HCT116 (cell line): Measurements from ENCODE around the gene KANSL1. TPM values are rescaled to one million over a fixed set of nuclear protein-coding genes. Genes with fewer than 3 reads are reported as not detected.

Source experiments
- ATAC-seq: fragments of 200-7000 bp; cut with Tn5 transposase; 2 replicates; pipeline ENCODE4 v1.9.1; 2020; ENCODE audit warnings: mild to moderate bottlenecking, moderate library complexity
- BruUV-seq: library from RNA; stranded (reverse); fragments of 400-500 nt; replicated peaks from 2 replicates; lab custom pipeline; 2021; lab: Mats Ljungman, UMichigan
- CTCF ChIA-PET: fragments of 300-600 bp; sonication (Branson Sonifier 250); formaldehyde crosslinking; loops from one replicate; lab custom pipeline; 2021; ENCODE audit warnings: antibody characterized with exemption; lab: Charles Lee
- POLR2A ChIA-PET: fragments of 300-600, 350-600 bp; sonication (Branson Sonifier 250); formaldehyde crosslinking; loops from one replicate; lab custom pipeline; 2021; ENCODE audit warnings: antibody characterized with exemption; lab: Charles Lee
- RAD21 ChIA-PET, 2 experiments: fragments of 300-600 bp; sonication (Branson Sonifier 250); formaldehyde crosslinking; loops; one replicate each; lab custom pipeline; 2023; ENCODE audit warnings: low total read pairs in 2 of 2; ENCODE audit not compliant: uncharacterized antibody in 2 of 2, unreplicated experiment in 2 of 2, low non-redundant PET in 1 of 2; lab: Charles Lee
- DNase-seq: peaks from one replicate; pipeline ENCODE4 v3.0.0-alpha.2; 2010; ENCODE audit warnings: low read depth, low spot score
- H2AFZ ChIP-seq: fragments of 200-600 bp; shearing (Covaris generic), sonication (generic); 2 replicates; pipeline ENCODE4 v1.6.1; 2017; ENCODE audit warnings: low read depth, mixed run types, mixed read lengths, antibody characterized with exemption, low read length; ENCODE audit not compliant: poor library complexity, severe bottlenecking
- H3K27ac ChIP-seq: 2 replicates; pipeline ENCODE4 v1.5.1; 2012; ENCODE audit warnings: low read depth, low read length
- H3K27me3 ChIP-seq: fragments of 200-600 bp; sonication (generic); 2 replicates; pipeline ENCODE4 v1.6.1; 2016; ENCODE audit warnings: mixed run types, low read length, mixed read lengths; ENCODE audit not compliant: insufficient read depth
- H3K36me3 ChIP-seq, 2 experiments: fragments of 200-500 bp in 1 of 2; fragments of 200-600 bp in 1 of 2; sonication (Bioruptor generic) in 1 of 2; sonication (generic) in 1 of 2; 2 replicates each; pipeline versions ENCODE4 v1.5.1 to v1.6.1; 2014 to 2016; ENCODE audit warnings: low read length in 2 of 2, inconsistent platforms in 1 of 2, mixed read lengths in 1 of 2, mixed run types in 1 of 2; ENCODE audit not compliant: insufficient read depth in 2 of 2, control insufficient read depth in 1 of 2
- H3K4me1 ChIP-seq, 2 experiments: fragments of 200-600 bp in 1 of 2; sonication (generic) in 1 of 2; 2 replicates each; pipeline versions ENCODE4 v1.5.1 to v1.6.1; 2012 to 2017; ENCODE audit warnings: low read length in 2 of 2, inconsistent platforms in 1 of 2, mild to moderate bottlenecking in 1 of 2, mixed read lengths in 1 of 2, mixed run types in 1 of 2, moderate library complexity in 1 of 2; ENCODE audit not compliant: insufficient read depth in 2 of 2, control insufficient read depth in 1 of 2
- H3K4me2 ChIP-seq: fragments of 200-600 bp; sonication (generic); 2 replicates; pipeline ENCODE4 v1.6.1; 2017; ENCODE audit warnings: mixed run types, low read length, mixed read lengths
- H3K4me3 ChIP-seq, 2 experiments: fragments of 200-600 bp in 1 of 2; sonication (generic) in 1 of 2; replicated peaks in 1 of 2; 2 replicates each; pipeline ENCODE4 v1.5.1; 2011 to 2016; ENCODE audit warnings: low read length in 2 of 2, control low read depth in 1 of 2, low read depth in 1 of 2, mild to moderate bottlenecking in 1 of 2, mixed read lengths in 1 of 2, mixed run types in 1 of 2
- H3K79me2 ChIP-seq: fragments of 200-600 bp; sonication (generic); 2 replicates; pipeline ENCODE4 v1.6.1; 2017; ENCODE audit warnings: mild to moderate bottlenecking, mixed run types, low read length, moderate library complexity, mixed read lengths; ENCODE audit not compliant: insufficient read depth
- H3K9ac ChIP-seq: fragments of 200-600 bp; sonication (generic); 2 replicates; pipeline ENCODE4 v1.6.1; 2016; ENCODE audit warnings: low read length, mixed read lengths
- H3K9me2 ChIP-seq: fragments of 200-600 bp; sonication (generic), shearing (Covaris generic); 2 replicates; pipeline ENCODE4 v1.6.1; 2017; ENCODE audit warnings: mixed run types, mild to moderate bottlenecking, moderate library complexity; ENCODE audit not compliant: insufficient read depth
- H3K9me3 ChIP-seq, 2 experiments: fragments of 200-500 bp in 1 of 2; fragments of 200-600 bp in 1 of 2; sonication (Bioruptor generic) in 1 of 2; sonication (generic) in 1 of 2; 2 replicates each; pipeline ENCODE4 v1.6.1; 2014 to 2017; ENCODE audit warnings: low read length in 2 of 2, mixed read lengths in 2 of 2, inconsistent platforms in 1 of 2, low read depth in 1 of 2, mild to moderate bottlenecking in 1 of 2, mixed run types in 1 of 2, moderate library complexity in 1 of 2; ENCODE audit not compliant: control insufficient read depth in 1 of 2, insufficient read depth in 1 of 2
- H4K20me1 ChIP-seq: fragments of 200-600 bp; sonication (generic), shearing (Covaris generic); 2 replicates; pipeline ENCODE4 v1.6.1; 2017; ENCODE audit warnings: mixed run types, mild to moderate bottlenecking, moderate library complexity; ENCODE audit not compliant: insufficient read depth
- CBX3 ChIP-seq: IDR thresholded peaks from 2 replicates; pipeline ENCODE4 v1.6.1; 2012; ENCODE audit warnings: low read depth
- CTCF ChIP-seq, 3 experiments: fragments of 200-600 bp in 1 of 3; sonication (generic) in 1 of 3; IDR thresholded peaks in 2 of 3; conservative IDR thresholded peaks in 1 of 3; 2 replicates each; pipeline ENCODE4 v1.5.1; 2012 to 2017; ENCODE audit warnings: low read depth in 2 of 3, low read length in 2 of 3, antibody characterized with exemption in 1 of 3, borderline replicate concordance in 1 of 3, control low read depth in 1 of 3, mild to moderate bottlenecking in 1 of 3, mixed read lengths in 1 of 3, mixed run types in 1 of 3, moderate library complexity in 1 of 3; ENCODE audit not compliant: insufficient read depth in 1 of 3
- EGR1 ChIP-seq: IDR thresholded peaks from 2 replicates; pipeline ENCODE4 v1.6.1; 2012; ENCODE audit warnings: low read depth
- ELF1 ChIP-seq: IDR thresholded peaks from 2 replicates; pipeline ENCODE4 v1.6.1; 2012; ENCODE audit warnings: low read depth, borderline replicate concordance
- MAX ChIP-seq: IDR thresholded peaks from 2 replicates; pipeline ENCODE4 v1.6.1; 2012
- POLR2AphosphoS5 ChIP-seq: IDR thresholded peaks from 2 replicates; pipeline ENCODE4 v1.6.1; 2011; ENCODE audit warnings: mild to moderate bottlenecking, low read depth, low read length, moderate library complexity
- RAD21 ChIP-seq: IDR thresholded peaks from 2 replicates; pipeline ENCODE4 v1.6.1; 2012; ENCODE audit warnings: low read depth, mild to moderate bottlenecking
- SIN3A ChIP-seq: IDR thresholded peaks from 2 replicates; pipeline ENCODE4 v1.6.1; 2012; ENCODE audit warnings: low read depth
- ZBTB33 ChIP-seq: IDR thresholded peaks from 2 replicates; pipeline ENCODE4 v1.6.1; 2011; ENCODE audit warnings: mild to moderate bottlenecking, low read length, moderate library complexity; ENCODE audit not compliant: insufficient replicate concordance; ENCODE audit errors: extremely low read depth
- ZFX ChIP-seq: fragments of 450-650 bp; IDR thresholded peaks from 2 replicates; pipeline ENCODE4 v1.6.1; 2017
- ZNF274 ChIP-seq: fragments of 200-500 bp; sonication (Bioruptor generic); IDR thresholded peaks from 2 replicates; pipeline ENCODE4 v1.6.1; 2014; ENCODE audit warnings: mild to moderate bottlenecking, low read depth, low read length, inconsistent platforms
- intact Hi-C: fragments of 100-400 bp; cut with micrococcal nuclease; formaldehyde crosslinking; loops from 2 replicates; pipeline ENCODE4 v1.10.0; 2022
- total RNA-seq: library from RNA; stranded (reverse); gene quantifications from one replicate; pipeline ENCODE4 v1.2.1, GENCODE V29; 2021; ENCODE audit not compliant: unreplicated experiment

The KANSL1 gene
- total RNA-seq, 1 experiment from 2014 or later: 77.5 TPM

GRCh38 chr17:46039592-46040186 lies 153.5 kb downstream of the KANSL1 start:
- no peaks in the 10 kb centered on the region for H3K9me3 ChIP-seq
- intact Hi-C loops: no loop called here
- no peak overlapping the region for H3K4me3 ChIP-seq
- peaks cover 0 to 8% of the 10 kb centered on the region in 2 experiments; a peak in 2 of 4 replicates for H3K4me1 ChIP-seq
- H3K9ac ChIP-seq: no peak overlapping the region
- ChIA-PET RAD21 (no interaction called here), POLR2A (no interaction called here), CTCF (interaction anchor here (1.3 kb wide), 1 partner anchor 147 kb away, joined by 3 read pairs; no protein-coding TSS in a partner anchor)
- DNase-seq (no peak), ATAC-seq (no peak)
- peaks cover 8% of the 10 kb centered on the region; the same call in 1 of the 2 replicates for H4K20me1 ChIP-seq
- H2AFZ ChIP-seq: no peak overlapping the region
- no peak for TF ChIP-seq MAX
- no peak for TF ChIP-seq SIN3A
- no peak for TF ChIP-seq ZNF274
- H3K27ac ChIP-seq: no peak overlapping the region
- no peaks in the 10 kb centered on the region for H3K9me2 ChIP-seq
- H3K36me3 ChIP-seq: peaks cover 52 to 78% of the 10 kb centered on the region in 2 experiments
- no peaks in the 10 kb centered on the region for H3K27me3 ChIP-seq
- H3K4me2 ChIP-seq: no peak overlapping the region
- H3K79me2 ChIP-seq: peaks cover 31% of the 10 kb centered on the region; the same call in 1 of the 2 replicates
- BruUV-seq: no TSS peak

GRCh38 chr17:46038937-46039336 lies 154.3 kb downstream of the KANSL1 start:
- POLR2A ChIA-PET: no interaction called here
- Histone ChIP-seq H4K20me1 (peaks cover 8% of the 10 kb centered on the region; the same call in 1 of the 2 replicates), H3K4me3 (no peak overlapping the region)
- TF ChIP-seq ZBTB33 (no peak), ZFX (no peak), POLR2AphosphoS5 (no peak), MAX (no peak), SIN3A (no peak), EGR1 (no peak), CTCF (IDR thresholded peaks at IDR 0.05 in 2 of 3, conservative IDR thresholded peaks at IDR 0.05 in 1 of 3; ENCODE audit: borderline replicate concordance in 1 of 3, insufficient read depth in 1 of 3, low read depth in 2 of 3, low read length in 2 of 3) (no peak), CBX3 (no peak), RAD21 (no peak), ELF1 (no peak)
- TF ChIP-seq, all 23 proteins: peak for 0
- Histone ChIP-seq H3K79me2 (peaks cover 30% of the 10 kb centered on the region; the same call in 1 of the 2 replicates), H3K9ac (no peak overlapping the region), H3K36me3 (peaks cover 59 to 84% of the 10 kb centered on the region in 2 experiments), H3K9me2 (no peaks in the 10 kb centered on the region), H2AFZ (no peak overlapping the region), H3K4me1 (peaks cover 0 to under 1% of the 10 kb centered on the region in 2 experiments; a peak in 2 of 4 replicates), H3K27ac (no peak overlapping the region), H3K27me3 (no peaks in the 10 kb centered on the region), H3K4me2 (no peak overlapping the region), H3K9me3 (no peaks in the 10 kb centered on the region)
- ChIA-PET CTCF (no interaction called here), RAD21 (no interaction called here)
- intact Hi-C loops: no loop called here
- ATAC-seq (no peak), DNase-seq (no peak)
- BruUV-seq: no TSS peak
